ENCODE data around the gene EID3.

DNA sequence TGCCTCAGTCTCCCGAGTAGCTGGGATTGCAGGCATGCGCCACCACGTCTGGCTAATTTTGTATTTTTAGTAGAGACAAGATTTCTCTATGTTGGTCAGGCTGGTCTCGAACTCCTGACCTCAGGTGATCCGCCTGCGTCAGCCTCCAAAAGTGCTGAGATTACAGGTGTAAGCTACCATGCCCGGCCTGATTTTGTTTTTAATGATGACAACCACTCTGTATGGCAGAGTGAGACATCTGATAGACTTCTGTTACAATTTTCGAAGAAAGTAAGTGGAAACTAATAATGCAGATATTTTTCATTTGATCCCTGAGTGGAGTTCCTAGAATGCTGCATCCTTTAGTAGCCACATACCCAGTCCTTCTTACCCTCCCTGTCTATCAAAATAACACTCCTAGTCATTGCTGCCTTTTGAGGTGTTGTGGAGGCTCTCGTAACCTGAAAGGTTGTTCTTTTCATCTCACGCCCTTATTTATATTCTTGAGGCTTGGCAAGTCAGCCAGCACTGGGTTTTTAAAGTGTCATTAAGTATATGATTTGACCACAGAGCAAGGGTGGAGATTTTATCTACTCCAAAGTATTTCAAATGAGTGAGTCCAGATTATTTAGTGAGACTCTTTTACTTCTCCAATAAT, 5.9 kb upstream of the EID3 start:
- TF ChIP-seq, protein P1, sequence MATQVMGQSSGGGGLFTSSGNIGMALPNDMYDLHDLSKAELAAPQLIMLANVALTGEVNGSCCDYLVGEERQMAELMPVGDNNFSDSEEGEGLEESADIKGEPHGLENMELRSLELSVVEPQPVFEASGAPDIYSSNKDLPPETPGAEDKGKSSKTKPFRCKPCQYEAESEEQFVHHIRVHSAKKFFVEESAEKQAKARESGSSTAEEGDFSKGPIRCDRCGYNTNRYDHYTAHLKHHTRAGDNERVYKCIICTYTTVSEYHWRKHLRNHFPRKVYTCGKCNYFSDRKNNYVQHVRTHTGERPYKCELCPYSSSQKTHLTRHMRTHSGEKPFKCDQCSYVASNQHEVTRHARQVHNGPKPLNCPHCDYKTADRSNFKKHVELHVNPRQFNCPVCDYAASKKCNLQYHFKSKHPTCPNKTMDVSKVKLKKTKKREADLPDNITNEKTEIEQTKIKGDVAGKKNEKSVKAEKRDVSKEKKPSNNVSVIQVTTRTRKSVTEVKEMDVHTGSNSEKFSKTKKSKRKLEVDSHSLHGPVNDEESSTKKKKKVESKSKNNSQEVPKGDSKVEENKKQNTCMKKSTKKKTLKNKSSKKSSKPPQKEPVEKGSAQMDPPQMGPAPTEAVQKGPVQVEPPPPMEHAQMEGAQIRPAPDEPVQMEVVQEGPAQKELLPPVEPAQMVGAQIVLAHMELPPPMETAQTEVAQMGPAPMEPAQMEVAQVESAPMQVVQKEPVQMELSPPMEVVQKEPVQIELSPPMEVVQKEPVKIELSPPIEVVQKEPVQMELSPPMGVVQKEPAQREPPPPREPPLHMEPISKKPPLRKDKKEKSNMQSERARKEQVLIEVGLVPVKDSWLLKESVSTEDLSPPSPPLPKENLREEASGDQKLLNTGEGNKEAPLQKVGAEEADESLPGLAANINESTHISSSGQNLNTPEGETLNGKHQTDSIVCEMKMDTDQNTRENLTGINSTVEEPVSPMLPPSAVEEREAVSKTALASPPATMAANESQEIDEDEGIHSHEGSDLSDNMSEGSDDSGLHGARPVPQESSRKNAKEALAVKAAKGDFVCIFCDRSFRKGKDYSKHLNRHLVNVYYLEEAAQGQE (IDR thresholded peaks at IDR 0.05), result no peak
- TF ChIP-seq RAD21 (IDR thresholded peaks at IDR 0.05) (no peak), RXRA (IDR thresholded peaks at IDR 0.05) (no peak), SP1 (IDR thresholded peaks at IDR 0.05) (no peak), EGR1 (IDR thresholded peaks at IDR 0.05; ENCODE audit: low read depth in 2 of 2) (no peak), GABPA (IDR thresholded peaks at IDR 0.05 in 1 of 2, conservative IDR thresholded peaks at IDR 0.05 in 1 of 2) (no peak), NR2F2 (IDR thresholded peaks at IDR 0.05) (no peak)
- TF ChIP-seq, protein P2, sequence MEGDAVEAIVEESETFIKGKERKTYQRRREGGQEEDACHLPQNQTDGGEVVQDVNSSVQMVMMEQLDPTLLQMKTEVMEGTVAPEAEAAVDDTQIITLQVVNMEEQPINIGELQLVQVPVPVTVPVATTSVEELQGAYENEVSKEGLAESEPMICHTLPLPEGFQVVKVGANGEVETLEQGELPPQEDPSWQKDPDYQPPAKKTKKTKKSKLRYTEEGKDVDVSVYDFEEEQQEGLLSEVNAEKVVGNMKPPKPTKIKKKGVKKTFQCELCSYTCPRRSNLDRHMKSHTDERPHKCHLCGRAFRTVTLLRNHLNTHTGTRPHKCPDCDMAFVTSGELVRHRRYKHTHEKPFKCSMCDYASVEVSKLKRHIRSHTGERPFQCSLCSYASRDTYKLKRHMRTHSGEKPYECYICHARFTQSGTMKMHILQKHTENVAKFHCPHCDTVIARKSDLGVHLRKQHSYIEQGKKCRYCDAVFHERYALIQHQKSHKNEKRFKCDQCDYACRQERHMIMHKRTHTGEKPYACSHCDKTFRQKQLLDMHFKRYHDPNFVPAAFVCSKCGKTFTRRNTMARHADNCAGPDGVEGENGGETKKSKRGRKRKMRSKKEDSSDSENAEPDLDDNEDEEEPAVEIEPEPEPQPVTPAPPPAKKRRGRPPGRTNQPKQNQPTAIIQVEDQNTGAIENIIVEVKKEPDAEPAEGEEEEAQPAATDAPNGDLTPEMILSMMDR (IDR thresholded peaks at IDR 0.05; ENCODE audit: low read depth, low read length, missing input control), result no peak

Measured in liver (tissue), 3 donors.